22Rv1 (cell line): ENCODE data around the gene PPDPF.

Source experiments
- H3K27ac ChIP-seq: fragments of 450-650 bp; 2 replicates; pipeline ENCODE4 v1.5.1; 2017
- ZFX ChIP-seq: fragments of 450-650 bp; IDR thresholded peaks from 2 replicates; pipeline ENCODE4 v1.6.1; 2017; ENCODE audit warnings: antibody characterized with exemption, borderline replicate concordance
- TF ChIP-seq, protein P1 (sequence below): fragments of 450-650 bp; IDR thresholded peaks from 2 replicates; pipeline ENCODE4 v1.5.1; 2017; ENCODE audit warnings: mild to moderate bottlenecking

The PPDPF gene

DNA sequence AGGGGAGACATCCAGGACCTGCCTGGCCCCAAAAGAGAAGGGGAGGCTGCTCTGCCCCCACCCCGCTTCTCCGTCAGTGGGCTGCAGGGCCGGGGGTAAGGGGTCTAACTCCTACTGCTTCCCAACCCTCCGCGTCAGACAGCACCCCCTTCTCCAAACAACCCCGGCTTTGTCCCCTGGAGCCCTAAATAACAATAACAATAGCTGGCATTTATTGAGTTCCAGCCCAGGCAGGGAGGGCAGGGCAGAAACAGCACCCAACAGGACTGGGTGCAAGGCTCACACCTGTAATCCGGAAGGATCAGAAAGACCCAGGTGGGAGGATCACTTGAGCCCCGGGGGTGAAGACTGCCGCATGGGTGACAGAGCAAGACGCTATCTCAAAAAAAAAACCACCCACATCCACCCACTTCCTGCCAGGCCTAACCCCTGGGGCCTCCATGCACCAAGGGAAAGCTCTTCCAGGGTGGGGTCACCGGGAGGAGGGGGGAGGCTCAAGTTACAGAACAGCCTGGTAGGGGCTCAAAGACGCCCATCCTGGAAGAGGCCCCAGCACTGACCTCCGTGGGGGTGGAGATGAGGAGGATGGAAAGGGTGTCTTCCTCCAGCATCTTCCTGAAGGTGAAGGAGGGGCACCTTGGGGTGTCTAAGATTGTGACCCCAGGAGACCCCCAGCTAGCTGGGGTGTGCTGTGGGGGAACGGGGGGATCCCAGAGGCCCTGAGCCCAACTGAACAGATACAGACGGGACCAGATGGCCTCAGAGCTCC, 32.1 kb downstream of the PPDPF start:
- TF ChIP-seq, protein P1, sequence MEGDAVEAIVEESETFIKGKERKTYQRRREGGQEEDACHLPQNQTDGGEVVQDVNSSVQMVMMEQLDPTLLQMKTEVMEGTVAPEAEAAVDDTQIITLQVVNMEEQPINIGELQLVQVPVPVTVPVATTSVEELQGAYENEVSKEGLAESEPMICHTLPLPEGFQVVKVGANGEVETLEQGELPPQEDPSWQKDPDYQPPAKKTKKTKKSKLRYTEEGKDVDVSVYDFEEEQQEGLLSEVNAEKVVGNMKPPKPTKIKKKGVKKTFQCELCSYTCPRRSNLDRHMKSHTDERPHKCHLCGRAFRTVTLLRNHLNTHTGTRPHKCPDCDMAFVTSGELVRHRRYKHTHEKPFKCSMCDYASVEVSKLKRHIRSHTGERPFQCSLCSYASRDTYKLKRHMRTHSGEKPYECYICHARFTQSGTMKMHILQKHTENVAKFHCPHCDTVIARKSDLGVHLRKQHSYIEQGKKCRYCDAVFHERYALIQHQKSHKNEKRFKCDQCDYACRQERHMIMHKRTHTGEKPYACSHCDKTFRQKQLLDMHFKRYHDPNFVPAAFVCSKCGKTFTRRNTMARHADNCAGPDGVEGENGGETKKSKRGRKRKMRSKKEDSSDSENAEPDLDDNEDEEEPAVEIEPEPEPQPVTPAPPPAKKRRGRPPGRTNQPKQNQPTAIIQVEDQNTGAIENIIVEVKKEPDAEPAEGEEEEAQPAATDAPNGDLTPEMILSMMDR, result no peak
- TF ChIP-seq ZFX, result no peak
- no peak overlapping the region for H3K27ac ChIP-seq

GRCh38 chr20:63553251-63553932, 32.8 kb downstream of the PPDPF start:
- H3K27ac ChIP-seq, result no peak overlapping the region
- no peak for TF ChIP-seq ZFX
- TF ChIP-seq, protein P1, result no peak

DNA sequence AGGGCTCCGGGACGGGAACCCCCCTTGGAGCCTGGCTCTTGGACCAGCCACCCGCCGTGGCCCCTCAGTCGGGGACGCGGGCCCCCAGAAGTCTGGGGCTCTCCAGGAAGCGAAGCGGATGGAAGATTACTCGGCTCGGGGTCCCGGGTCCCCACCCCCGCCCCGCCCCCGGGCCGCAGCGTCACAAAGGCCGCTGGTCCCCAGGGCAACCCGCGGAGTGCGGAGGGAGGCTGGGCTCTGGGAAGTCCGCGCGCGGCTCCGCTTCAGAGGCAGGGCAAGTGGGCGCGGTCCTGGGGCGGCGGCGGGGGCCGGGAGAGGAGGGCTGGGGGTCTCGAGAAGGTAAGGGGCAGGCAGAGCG, 33.3 kb downstream of the PPDPF start, which contains the start of gene FNDC11:
FNDC11 (plus strand) TSS at position 227 of the 358 bp plus-strand sequence. CDS start 1,505 bp downstream, outside the sequence.
- H3K27ac ChIP-seq, result no peak within 1 kb of the TSS
- TF ChIP-seq ZFX, result no peak
- TF ChIP-seq, protein P1, result no peak

DNA sequence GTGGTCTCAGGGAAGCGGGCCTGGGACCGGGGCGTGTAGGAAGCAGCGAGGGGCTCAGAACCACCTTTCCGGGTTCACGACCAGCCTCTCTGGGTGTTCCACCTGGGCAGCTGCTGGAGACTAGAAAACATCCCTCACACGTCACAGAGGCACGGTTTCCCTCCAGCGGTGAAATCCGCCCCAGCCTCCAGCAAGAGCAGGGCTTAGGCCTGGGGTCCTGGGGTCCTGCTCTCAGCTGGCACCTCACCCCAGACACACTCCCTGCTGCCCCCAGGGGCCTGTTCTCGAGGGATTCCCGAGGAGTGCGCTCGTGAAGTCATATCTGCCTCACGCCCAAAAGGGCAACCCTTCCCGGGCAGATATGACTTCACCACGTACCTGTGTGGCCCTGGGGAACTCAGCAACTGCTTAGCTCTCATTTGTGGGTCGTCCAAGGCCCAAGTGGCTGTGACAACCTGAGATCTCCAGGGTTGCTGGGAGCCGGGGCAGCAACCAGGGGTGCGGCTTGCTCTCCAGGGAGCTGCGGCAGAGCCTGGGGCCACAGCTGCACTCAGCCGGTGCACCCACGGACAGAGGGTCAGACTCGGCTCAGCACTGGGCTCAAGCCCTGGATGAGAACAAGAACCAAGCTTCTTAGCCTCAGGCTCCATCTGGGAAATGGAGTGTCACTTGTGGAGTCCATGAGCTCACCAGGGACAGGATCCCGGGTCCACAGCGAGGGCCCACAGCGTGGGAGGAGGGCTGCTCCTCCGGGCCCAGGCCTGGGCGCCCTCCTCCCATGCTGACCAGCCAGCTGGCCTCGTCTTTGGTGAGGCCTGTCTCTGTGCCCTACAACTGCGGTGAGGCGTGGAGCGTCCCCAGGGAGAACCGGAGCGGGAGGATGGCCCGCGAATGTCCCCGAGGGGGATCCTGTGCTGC, 34.1 kb downstream of the PPDPF start:
- TF ChIP-seq ZFX, result no peak
- TF ChIP-seq, protein P1, result no peak
- no peak overlapping the region for H3K27ac ChIP-seq

GRCh38 chr20:63555661-63556381, 35.3 kb downstream of the PPDPF start:
- no peak overlapping the region for H3K27ac ChIP-seq

GRCh38 chr20:63556873-63557478, 36.4 kb downstream of the PPDPF start:
- TF ChIP-seq, protein P1, result no peak
- TF ChIP-seq ZFX, result no peak
- H3K27ac ChIP-seq, result no peak overlapping the region

More at GRCh38 chr20:63555661-63556381, 35.3 kb downstream of the PPDPF start:
- no peak for TF ChIP-seq ZFX
- TF ChIP-seq, protein P1, result no peak
